HFF-Myc (cell line): ENCODE measurements around the gene UGT1A6.

ENCODE experiments used
- DNase-seq: peaks from one replicate; pipeline ENCODE4 v3.0.0-alpha.2; 2011; ENCODE audit warnings: low read depth; ENCODE audit errors: extremely low read depth
- H3K4me3 ChIP-seq: replicated peaks from 2 replicates; pipeline ENCODE4 v1.5.1; 2011; ENCODE audit warnings: low read depth, mild to moderate bottlenecking, control low read depth, low read length
- CTCF ChIP-seq: IDR thresholded peaks from 2 replicates; pipeline ENCODE4 v1.5.1; 2012; ENCODE audit warnings: mild to moderate bottlenecking, low read depth, low read length, control low read depth; ENCODE audit errors: missing control alignments

UGT1A6 gene

GRCh38 chr2:233799716-233800115 lies 107.0 kb downstream of the UGT1A6 start:
- H3K4me3 ChIP-seq, result no peak overlapping the region
- no peak for TF ChIP-seq CTCF
- DNase-seq, result no peak

- DNase-seq, result no peak
- no peak for TF ChIP-seq CTCF
- H3K4me3 ChIP-seq, result no peak overlapping the region
Measured at GRCh38 chr2:233800208-233800607, 107.5 kb downstream of the UGT1A6 start.

GRCh38 chr2:233801357-233802131 lies 108.9 kb downstream of the UGT1A6 start:
- TF ChIP-seq CTCF, result no peak
- DNase-seq, result peak; percentile 6
- no peak overlapping the region for H3K4me3 ChIP-seq

GRCh38 chr2:233802132-233802815 lies 109.6 kb downstream of the UGT1A6 start:
- H3K4me3 ChIP-seq, result no peak overlapping the region
- DNase-seq, result no peak
- TF ChIP-seq CTCF, result no peak

- no peak overlapping the region for H3K4me3 ChIP-seq
- no peak for TF ChIP-seq CTCF
Measured at GRCh38 chr2:233803292-233803911, 110.7 kb downstream of the UGT1A6 start.

GRCh38 chr2:233803994-233804393 lies 111.3 kb downstream of the UGT1A6 start:
- no peak for DNase-seq
- TF ChIP-seq CTCF, result no peak
- no peak overlapping the region for H3K4me3 ChIP-seq

More at GRCh38 chr2:233803292-233803911, 110.7 kb downstream of the UGT1A6 start:
- no peak for DNase-seq
